ENCODE data around the gene KCNG3.

Gene KCNG3, protein sequence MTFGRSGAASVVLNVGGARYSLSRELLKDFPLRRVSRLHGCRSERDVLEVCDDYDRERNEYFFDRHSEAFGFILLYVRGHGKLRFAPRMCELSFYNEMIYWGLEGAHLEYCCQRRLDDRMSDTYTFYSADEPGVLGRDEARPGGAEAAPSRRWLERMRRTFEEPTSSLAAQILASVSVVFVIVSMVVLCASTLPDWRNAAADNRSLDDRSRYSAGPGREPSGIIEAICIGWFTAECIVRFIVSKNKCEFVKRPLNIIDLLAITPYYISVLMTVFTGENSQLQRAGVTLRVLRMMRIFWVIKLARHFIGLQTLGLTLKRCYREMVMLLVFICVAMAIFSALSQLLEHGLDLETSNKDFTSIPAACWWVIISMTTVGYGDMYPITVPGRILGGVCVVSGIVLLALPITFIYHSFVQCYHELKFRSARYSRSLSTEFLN

DNA sequence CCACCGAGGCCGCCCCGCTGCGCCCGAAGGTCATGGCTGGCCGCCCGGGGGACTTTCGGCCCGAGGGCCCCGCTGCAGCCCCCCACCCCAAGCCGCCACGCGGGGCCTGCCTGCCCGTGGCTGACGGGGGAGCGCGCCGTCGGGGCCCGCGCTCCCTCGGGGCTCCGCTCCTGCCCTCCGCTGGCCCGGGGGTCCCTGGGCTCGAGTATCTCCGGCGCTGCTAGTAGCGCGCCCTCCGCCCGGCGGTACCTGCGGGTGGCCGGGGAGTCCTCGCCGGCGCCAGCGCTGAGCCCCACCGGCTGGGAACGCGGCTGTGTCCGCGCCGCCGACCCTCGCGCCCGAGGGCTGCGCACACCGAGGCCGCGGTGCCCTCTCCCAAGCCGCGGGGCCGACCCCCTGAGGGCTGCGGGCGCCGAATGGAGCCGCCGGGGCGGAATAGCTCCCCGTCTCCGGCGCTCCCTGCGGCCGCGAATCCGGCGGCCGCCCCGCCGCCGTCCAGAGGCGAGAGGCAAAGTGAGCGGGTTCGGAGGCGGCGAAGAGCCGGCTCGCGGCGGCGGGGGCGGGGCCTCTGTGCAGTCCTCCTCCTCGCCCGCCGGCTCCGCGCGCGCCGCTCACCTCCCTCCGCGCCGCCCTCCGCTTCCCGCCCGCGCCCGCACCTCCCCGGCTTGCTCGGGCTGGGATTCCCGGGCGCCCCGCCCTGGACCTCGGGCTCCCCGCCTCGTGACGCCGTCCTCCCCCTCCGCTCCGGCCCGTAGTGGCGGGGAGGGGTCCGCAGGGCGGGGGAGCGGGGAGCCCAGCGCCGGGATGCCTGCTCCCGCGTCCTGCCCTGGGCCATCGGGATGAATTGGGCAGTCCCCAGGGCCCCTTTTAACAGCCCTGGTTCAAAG lies at the start of gene KCNG3:
KCNG3 (minus strand) TSS at position 515 of the 887 bp plus-strand sequence; CDS start at position 34, 481 bp downstream.
- DNase-seq (ENCODE audit: low spot score in 2 of 2) (peak in 1 of 2 donors; percentile 39), ATAC-seq (peak; percentile 85)
- H3K4me1 Mint-ChIP-seq = peaks cover 7% of the 10 kb centered on the region
- H3K4me3 Mint-ChIP-seq = peak within 1 kb of the TSS; percentile 83
- peaks cover 5% of the 10 kb centered on the region for H3K36me3 Mint-ChIP-seq
- no peaks in the 10 kb centered on the region for H3K9me3 Mint-ChIP-seq
- peak within 1 kb of the TSS; percentile 43 for H3K27ac Mint-ChIP-seq

DNA sequence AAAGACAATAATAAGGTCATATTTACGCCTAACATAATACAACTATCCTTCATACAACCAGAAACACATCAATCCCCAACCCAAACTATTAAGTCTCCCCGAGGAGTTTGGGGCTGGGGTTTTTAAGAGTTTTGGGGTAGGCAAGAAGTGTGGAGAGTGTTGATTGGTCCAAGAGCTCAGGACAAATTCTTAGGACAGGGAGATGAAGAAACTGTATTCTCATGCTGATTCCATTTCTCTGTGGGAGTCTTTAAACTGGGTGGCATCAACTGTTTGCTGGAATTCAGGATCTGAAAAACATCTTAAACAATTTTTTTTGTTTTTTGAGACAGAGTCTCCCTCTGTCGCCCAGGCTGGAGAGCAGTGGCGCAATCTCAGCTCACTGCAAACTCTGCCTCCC lies 49.1 kb upstream of the KCNG3 start:
- H3K36me3 Mint-ChIP-seq = no peaks in the 10 kb centered on the region
- no peaks in the 10 kb centered on the region for H3K4me1 Mint-ChIP-seq
- no peak overlapping the region for H3K4me3 Mint-ChIP-seq
- DNase-seq (ENCODE audit: low spot score in 2 of 2) = no peak
- no peaks in the 10 kb centered on the region for H3K9me3 Mint-ChIP-seq
- no peak for ATAC-seq
- H3K27ac Mint-ChIP-seq = no peak overlapping the region

GRCh38 chr2:42537493-42537892 lies 43.7 kb upstream of the KCNG3 start:
- no peak overlapping the region for H3K27ac Mint-ChIP-seq
- H3K4me3 Mint-ChIP-seq = no peak overlapping the region
- no peaks in the 10 kb centered on the region for H3K4me1 Mint-ChIP-seq
- no peak for DNase-seq (ENCODE audit: low spot score in 2 of 2)
- no peaks in the 10 kb centered on the region for H3K9me3 Mint-ChIP-seq
- ATAC-seq = no peak
- no peaks in the 10 kb centered on the region for H3K36me3 Mint-ChIP-seq

- Mint-ChIP-seq H3K36me3 (no peaks in the 10 kb centered on the region), H3K4me3 (no peak overlapping the region), H3K27ac (no peak overlapping the region), H3K4me1 (no peaks in the 10 kb centered on the region), H3K9me3 (no peaks in the 10 kb centered on the region)
- no peak for DNase-seq (ENCODE audit: low spot score in 2 of 2)
- no peak for ATAC-seq
These were observed 38.6 kb upstream of the KCNG3 start for GRCh38 chr2:42532397-42532796.

- ATAC-seq (no peak), DNase-seq (ENCODE audit: low spot score in 2 of 2) (no peak)
- no peak overlapping the region for H3K27ac Mint-ChIP-seq
- no peaks in the 10 kb centered on the region for H3K4me1 Mint-ChIP-seq
- no peaks in the 10 kb centered on the region for H3K9me3 Mint-ChIP-seq
- no peaks in the 10 kb centered on the region for H3K36me3 Mint-ChIP-seq
- H3K4me3 Mint-ChIP-seq = no peak overlapping the region
These were observed 29.6 kb upstream of the KCNG3 start for GRCh38 chr2:42523341-42523740.

DNA sequence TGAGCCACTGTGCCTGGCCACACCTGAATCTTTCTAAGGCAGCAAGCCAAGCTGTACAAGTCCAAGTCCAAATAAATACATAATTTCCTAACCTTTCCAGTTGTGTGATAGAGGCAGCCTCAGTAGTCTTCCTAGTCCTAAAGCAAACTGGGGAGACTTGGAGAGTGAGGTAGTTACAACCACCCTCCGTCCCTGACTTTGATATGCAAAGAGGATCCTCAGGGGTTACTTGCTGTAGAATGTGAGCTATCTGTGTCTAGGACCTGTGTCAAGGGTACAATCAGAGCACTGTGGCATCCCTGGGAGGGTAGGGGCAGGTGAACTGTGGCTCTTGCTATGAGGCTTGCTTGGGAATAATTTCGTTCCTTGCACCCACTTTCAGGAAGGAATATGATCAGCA lies 28.3 kb upstream of the KCNG3 start:
- Mint-ChIP-seq H3K4me3 (no peak overlapping the region), H3K9me3 (no peaks in the 10 kb centered on the region), H3K4me1 (no peaks in the 10 kb centered on the region), H3K36me3 (no peaks in the 10 kb centered on the region), H3K27ac (no peak overlapping the region)
- DNase-seq (ENCODE audit: low spot score in 2 of 2) = no peak
- ATAC-seq = no peak

- no peak for ATAC-seq
- Mint-ChIP-seq H3K27ac (no peak overlapping the region), H3K36me3 (no peaks in the 10 kb centered on the region), H3K4me1 (no peaks in the 10 kb centered on the region), H3K4me3 (no peak overlapping the region), H3K9me3 (no peaks in the 10 kb centered on the region)
- DNase-seq (ENCODE audit: low spot score in 2 of 2) = no peak
These were observed 25.8 kb upstream of the KCNG3 start for GRCh38 chr2:42519624-42520023.

- Mint-ChIP-seq H3K36me3 (peaks cover 5% of the 10 kb centered on the region), H3K9me3 (no peaks in the 10 kb centered on the region), H3K27ac (no peak overlapping the region), H3K4me3 (no peak overlapping the region), H3K4me1 (no peaks in the 10 kb centered on the region)
- no peak for DNase-seq (ENCODE audit: low spot score in 2 of 2)
- ATAC-seq = no peak
These were observed 22.7 kb upstream of the KCNG3 start for GRCh38 chr2:42516418-42516901.

GRCh38 chr2:42513252-42513918 lies 19.6 kb upstream of the KCNG3 start:
- Mint-ChIP-seq H3K4me1 (peaks cover 5% of the 10 kb centered on the region), H3K27ac (no peak overlapping the region), H3K4me3 (no peak overlapping the region), H3K9me3 (no peaks in the 10 kb centered on the region), H3K36me3 (peaks cover 5% of the 10 kb centered on the region)
- ATAC-seq (no peak), DNase-seq (ENCODE audit: low spot score in 2 of 2) (no peak)

GRCh38 chr2:42510608-42511243 lies 16.9 kb upstream of the KCNG3 start:
- Mint-ChIP-seq H3K9me3 (no peaks in the 10 kb centered on the region), H3K36me3 (peaks cover 5% of the 10 kb centered on the region), H3K27ac (no peak overlapping the region), H3K4me1 (peaks cover 5% of the 10 kb centered on the region), H3K4me3 (no peak overlapping the region)
- ATAC-seq (no peak), DNase-seq (ENCODE audit: low spot score in 2 of 2) (no peak)

DNA sequence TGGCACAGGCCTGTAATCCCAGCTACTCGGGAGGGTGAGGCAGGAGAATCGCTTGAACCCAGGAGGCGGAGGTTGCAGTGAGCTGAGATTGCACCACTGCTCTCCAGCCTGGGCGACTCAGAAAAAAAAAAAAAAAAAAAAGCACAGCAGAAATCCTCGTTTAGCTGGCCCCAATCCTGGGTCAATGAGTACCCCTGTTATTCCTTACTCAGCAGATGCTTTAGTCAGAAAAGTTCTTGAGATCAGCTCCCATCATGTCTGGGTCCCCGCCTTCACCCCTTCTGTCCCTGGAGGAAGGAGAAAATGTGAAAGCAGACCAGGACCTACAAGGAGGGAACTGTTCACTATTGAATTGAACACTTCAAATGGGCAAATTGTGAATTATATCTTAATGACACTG lies 16.4 kb upstream of the KCNG3 start:
- H3K4me3 Mint-ChIP-seq = no peak overlapping the region
- DNase-seq (ENCODE audit: low spot score in 2 of 2) = no peak
- H3K4me1 Mint-ChIP-seq = peaks cover 9% of the 10 kb centered on the region
- no peak overlapping the region for H3K27ac Mint-ChIP-seq
- peaks cover 5% of the 10 kb centered on the region for H3K36me3 Mint-ChIP-seq
- H3K9me3 Mint-ChIP-seq = no peaks in the 10 kb centered on the region
- ATAC-seq = no peak

GRCh38 chr2:42504364-42505230 lies 10.8 kb upstream of the KCNG3 start:
- Mint-ChIP-seq H3K9me3 (no peaks in the 10 kb centered on the region), H3K4me1 (peaks cover 5% of the 10 kb centered on the region), H3K27ac (no peak overlapping the region), H3K36me3 (no peaks in the 10 kb centered on the region), H3K4me3 (no peak overlapping the region)
- no peak for DNase-seq (ENCODE audit: low spot score in 2 of 2)
- no peak for ATAC-seq

DNA sequence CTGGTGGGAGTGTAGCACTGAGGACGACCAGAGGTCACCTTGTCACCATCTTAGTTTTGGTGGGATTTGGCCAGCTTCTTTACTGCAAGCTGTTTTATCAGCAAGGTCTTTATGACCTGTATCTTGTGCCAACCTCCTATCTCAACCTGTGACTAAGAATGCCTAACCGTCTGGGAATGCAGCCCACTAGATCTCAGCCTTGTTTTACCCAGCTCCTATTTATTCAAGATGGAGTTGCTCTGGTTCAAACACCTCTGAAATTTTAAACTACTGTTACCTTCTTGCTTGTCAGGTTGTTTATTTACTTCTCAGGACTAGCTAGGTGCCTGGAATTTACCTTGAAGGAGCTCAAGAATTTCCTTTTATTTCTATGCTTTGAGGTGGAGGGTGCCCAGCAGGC lies 9.5 kb upstream of the KCNG3 start:
- no peak overlapping the region for H3K27ac Mint-ChIP-seq
- H3K9me3 Mint-ChIP-seq = no peaks in the 10 kb centered on the region
- peaks cover 5% of the 10 kb centered on the region for H3K4me1 Mint-ChIP-seq
- H3K36me3 Mint-ChIP-seq = no peaks in the 10 kb centered on the region
- no peak overlapping the region for H3K4me3 Mint-ChIP-seq
- ATAC-seq (no peak), DNase-seq (ENCODE audit: low spot score in 2 of 2) (no peak)

DNA sequence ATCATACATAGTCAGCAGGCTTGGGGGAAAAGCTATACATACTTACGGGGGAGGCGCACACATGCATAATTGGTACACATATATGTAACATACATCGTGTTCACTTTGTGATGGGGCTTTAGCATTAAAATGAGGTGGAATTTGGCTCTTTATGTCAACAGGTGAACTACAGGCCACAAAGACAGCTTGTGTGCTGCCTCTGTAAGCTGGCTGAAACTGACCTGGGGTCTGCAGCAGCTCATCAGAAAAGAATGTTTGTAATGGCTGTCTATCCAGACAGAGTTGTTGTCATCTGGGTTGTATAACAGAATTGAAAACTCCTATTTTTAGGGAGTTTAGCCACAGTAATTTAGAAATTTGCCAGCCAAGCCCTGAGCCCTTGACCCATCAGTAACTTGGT lies 4.7 kb upstream of the KCNG3 start:
- Mint-ChIP-seq H3K4me3 (no peak overlapping the region), H3K4me1 (peaks cover 7% of the 10 kb centered on the region), H3K36me3 (peaks cover 5% of the 10 kb centered on the region), H3K9me3 (no peaks in the 10 kb centered on the region), H3K27ac (no peak overlapping the region)
- DNase-seq (ENCODE audit: low spot score in 2 of 2) (no peak), ATAC-seq (no peak)
